ELR (cell line): ENCODE measurements around the gene CASP2.
A peak's percentile ranks its signal among the peaks of the same experiment; 100 is the strongest.

Experiments used
- DNase-seq: peaks from one replicate; pipeline ENCODE4 v3.0.0-alpha.2; 2015; ENCODE audit warnings: low read depth

CASP2 gene

GRCh38 chr7:143287935-143288826 is at the start of gene CASP2:
TSS of gene CASP2 (plus strand) at chr7:143288351. CDS start at chr7:143288456, 105 bp downstream.
- DNase-seq = peak; percentile 92

- DNase-seq = no peak
These were observed 48.3 kb upstream of the CASP2 start for GRCh38 chr7:143239813-143240212.

DNA sequence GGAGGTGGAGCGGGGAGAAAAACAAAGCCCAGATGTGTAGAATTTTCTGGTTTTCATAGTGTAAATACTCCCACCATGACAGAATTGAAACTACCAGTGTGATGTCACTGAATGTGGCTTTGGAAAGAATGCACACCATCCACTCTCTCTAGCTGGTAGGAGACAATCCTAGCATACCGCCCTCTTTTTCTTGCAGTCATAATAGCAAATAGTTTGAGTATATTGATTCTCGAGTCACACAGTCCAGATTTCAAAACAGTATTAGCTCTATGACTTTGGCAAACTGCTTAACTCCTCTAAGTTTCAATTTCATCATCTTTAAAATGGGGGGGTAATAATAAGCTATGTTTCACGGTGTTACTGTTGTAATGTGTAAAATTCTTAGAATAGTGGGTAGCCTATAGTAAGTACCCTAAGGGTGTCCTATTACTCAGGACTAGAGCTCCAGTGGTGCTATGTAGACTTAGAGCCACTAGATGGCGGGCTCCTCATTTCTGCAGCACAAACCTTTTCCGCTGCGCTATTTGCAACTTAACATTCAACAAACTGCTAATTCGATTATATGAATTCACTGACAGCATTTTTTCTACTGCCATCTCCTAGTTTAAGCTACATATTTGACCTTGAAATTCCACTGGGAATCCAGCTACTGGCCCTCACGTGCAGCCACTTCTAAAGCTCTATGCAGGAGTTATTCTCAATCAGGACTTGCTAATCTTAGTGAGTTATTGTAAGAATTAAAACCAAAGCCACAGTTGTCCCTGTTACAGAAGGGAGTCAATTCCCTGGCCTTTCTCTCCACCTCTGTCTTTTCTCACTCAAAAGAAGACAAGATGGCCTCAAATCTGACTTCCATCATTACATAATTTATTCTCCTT is 47.6 kb upstream of the CASP2 start:
- DNase-seq = peak; percentile 79

DNA sequence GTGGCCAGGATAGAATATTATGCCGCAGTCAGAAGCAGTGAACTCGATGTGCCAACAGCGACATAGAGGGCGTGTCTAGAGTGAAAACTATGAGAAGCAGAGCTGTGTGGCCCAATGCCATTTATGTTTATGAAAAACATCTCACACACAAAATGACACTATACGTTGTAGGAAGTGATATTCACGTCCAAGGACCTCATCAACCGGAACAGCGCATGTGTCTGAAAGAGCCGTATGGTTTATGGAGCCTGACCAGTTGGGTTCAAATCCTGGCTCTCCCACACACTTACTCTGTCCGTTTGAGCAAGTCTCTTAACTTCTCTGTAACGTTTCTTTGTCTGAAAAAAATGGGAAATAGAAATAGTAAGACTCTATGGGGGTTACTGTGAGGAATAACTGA is 45.8 kb upstream of the CASP2 start:
- no peak for DNase-seq

DNA sequence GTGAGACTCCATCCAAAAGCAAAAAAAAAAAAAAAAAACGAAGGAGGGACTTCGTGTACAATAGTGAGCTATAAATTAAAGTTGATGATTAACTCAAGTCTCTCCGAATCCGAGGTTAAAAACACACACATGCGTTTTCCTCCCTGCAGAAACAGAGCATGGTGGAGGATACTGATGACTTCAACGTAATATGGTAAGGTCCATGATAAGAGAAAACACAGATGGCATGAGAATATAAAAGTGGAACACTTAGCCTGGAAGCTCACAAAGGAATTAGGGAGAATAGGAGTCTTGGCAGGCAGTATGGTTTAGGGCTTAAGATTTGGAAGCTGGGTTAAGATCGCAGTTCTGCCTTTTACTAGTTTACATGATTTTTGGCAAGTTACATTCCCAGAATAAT is 45.0 kb upstream of the CASP2 start:
- DNase-seq = no peak

GRCh38 chr7:143243614-143244013 is 44.5 kb upstream of the CASP2 start:
- DNase-seq = no peak

- no peak for DNase-seq
These were observed 43.8 kb upstream of the CASP2 start for GRCh38 chr7:143244321-143244720.

DNA sequence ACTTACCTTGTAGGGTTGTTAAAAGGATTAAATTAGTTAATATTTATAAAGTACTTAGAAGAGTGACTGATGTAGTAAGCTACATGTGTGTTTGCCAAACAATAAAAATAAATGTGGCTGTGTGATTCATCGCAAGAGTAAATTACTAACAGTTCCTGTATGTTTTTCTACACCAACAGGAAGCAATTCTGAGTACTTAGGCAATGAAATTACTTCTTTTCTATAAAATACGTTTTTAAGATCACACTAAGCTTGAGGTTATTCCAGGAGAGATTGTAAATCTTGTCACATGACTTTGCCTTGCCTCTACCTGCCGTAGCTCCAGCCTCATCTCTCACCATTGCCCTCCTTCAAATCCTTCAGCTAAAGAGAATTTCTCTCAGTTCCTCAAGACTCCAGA is 43.0 kb upstream of the CASP2 start:
- peak; percentile 53 for DNase-seq

DNA sequence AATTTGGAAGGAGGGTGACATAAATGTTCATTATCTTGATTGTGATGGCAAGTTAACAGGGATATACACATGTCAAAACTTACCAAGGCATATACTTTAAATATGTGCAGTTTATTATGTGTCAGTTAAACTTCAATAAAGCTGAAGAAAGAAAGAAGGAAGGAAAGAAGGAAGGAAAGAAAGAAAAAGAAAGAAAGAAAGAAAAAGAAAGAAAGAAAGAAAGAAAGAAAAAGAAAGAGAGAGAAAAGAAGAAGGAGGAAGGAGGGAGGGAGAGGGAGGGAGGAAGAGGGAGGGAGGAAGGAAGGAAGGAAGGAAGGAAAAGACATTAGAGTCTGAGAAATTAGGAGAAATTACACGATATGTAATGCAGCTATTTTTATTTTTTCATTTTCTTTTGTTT is 40.8 kb upstream of the CASP2 start:
- no peak for DNase-seq

GRCh38 chr7:143248761-143249354 is 39.3 kb upstream of the CASP2 start:
- peak; percentile 20 for DNase-seq

GRCh38 chr7:143250199-143250598 is 38.0 kb upstream of the CASP2 start:
- DNase-seq = no peak

DNA sequence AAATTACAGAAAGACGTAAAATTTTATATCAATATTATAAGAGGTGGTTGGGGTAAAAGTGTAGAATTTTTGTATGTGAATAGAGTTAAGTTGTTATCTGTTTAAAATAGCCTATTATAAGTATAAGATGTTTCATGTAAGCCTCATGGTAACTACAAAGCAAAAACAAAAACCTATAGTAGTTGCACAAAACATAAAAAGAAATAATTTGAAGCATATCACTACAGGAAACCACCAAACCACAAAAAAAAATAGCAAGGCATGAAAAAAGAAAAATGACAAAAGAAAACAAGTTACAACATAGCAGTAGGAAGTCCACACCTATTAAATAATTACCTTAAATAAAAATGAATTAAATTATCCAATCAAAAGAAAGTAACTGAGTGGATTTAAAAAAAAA is 37.3 kb upstream of the CASP2 start:
- DNase-seq = no peak

- DNase-seq = no peak
These were observed 36.1 kb upstream of the CASP2 start for GRCh38 chr7:143252006-143252405.

- DNase-seq = no peak
These were observed 32.6 kb upstream of the CASP2 start for GRCh38 chr7:143255564-143255963.

- DNase-seq = no peak
These were observed 31.8 kb upstream of the CASP2 start for GRCh38 chr7:143256325-143256724.

GRCh38 chr7:143256932-143257331 is 31.2 kb upstream of the CASP2 start:
- DNase-seq = no peak

GRCh38 chr7:143257501-143257900 is 30.6 kb upstream of the CASP2 start:
- peak; percentile 37 for DNase-seq

DNA sequence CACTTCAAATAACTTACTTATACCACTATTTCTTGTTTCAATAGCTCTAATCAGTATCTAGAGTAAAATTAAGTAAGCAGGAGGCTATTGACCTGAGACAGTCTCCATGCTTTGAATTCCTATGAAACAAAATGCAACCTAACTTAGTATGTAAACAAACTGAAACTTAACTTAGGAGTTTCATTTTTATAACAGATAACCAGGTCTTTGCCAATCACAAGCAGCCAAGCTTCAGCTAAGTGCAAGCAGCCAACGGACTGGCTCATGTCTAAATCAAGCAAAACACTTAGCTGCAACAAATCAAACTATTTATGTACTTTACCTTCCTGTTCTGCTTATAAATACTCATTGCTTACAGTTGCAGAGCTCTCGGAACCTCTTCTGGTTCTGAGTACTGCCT is 29.3 kb upstream of the CASP2 start:
- no peak for DNase-seq

DNA sequence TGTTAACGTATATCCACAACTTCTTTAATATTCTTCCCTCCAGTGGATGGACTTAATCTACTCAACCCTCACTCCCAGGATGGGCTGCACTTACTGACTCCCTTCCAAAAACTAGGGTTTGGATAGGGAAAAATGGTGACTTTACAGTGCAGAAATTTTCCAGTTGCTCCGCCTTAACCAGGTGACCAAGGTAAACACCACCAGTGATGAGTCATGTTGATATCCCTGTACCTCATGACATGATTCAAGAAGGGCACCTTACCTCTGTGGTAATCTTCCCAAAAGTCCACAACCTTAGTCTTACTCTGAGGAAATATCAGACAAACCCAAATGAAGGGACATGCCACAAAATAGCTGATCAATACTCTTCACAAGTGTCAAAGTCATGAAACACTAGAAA is 28.4 kb upstream of the CASP2 start:
- no peak for DNase-seq

GRCh38 chr7:143261901-143262300 is 26.2 kb upstream of the CASP2 start:
- no peak for DNase-seq

DNA sequence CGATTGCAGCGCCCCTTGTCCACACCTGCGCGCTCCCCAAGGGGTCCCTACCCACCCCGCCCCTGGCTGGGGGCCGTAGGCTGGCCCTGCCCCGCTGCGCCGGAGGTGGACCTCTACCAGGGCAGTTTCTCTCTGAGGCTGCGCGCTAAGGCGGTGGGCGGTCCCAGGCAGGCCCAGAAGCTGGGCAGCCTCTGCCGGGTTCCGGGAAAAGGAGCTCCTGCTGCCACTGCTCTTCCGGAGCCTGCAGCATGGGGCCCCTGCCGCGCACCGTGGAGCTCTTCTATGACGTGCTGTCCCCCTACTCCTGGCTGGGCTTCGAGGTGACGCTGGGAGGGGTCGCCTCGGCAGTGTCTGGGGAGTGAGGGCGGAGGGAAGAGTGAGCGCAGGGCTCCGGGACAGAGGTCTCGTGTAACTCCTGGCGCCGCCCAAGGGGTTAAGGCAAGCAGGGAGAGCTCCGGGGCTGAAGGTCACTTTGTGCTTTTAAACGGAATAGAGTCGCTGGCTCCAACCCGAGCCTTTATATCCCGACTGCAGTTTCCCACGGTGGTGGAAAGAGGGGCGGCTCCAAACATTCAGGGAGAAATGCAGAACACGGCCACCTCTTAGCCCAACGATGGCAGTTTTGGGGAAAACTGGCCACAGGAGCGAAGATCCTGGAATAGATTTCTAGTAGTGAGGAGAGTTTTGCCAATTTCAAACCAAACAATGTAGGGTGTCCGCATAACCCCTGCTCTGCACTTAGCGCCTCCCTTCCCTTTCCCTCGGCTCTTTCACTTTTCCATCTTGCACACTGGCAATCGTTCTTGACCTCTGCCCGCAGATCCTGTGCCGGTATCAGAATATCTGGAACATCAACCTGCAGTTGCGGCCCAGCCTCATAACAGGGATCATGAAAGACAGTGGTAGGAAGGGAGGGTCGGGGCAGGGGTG is 24.6 kb upstream of the CASP2 start, which contains the start of gene GSTK1:
TSS of gene GSTK1 (plus strand) at position 176 of the 930 bp plus-strand sequence. CDS start at position 249, 73 bp downstream.
- peak; percentile 71 for DNase-seq
